CD4-positive, alpha-beta memory T cell (primary cell): ENCODE measurements around the gene PASD1. TPM values are rescaled to one million over a fixed set of nuclear protein-coding genes. Genes with fewer than 3 reads are reported as not detected.

Experiments
- CTCF ChIA-PET: fragments of 350-600 bp; sonication (Branson Sonifier 250); formaldehyde crosslinking; loops from one replicate; lab custom pipeline; 2021; ENCODE audit warnings: inconsistent platforms; ENCODE audit not compliant: partially characterized antibody; lab: Charles Lee
- POLR2A ChIA-PET: fragments of 350-600 bp; sonication (Branson Sonifier 250); formaldehyde crosslinking; loops from one replicate; lab custom pipeline; 2021; ENCODE audit not compliant: partially characterized antibody; lab: Charles Lee
- DNase-seq, 5 donors: peaks; one replicate each; pipeline versions ENCODE4 v3.0.0 to v3.0.0-alpha.2; 2020 to 2022; ENCODE audit warnings: mixed read lengths in 1 of 5
- H3K27ac ChIP-seq: one replicate; pipeline ENCODE4 v1.7.0; 2013; ENCODE audit warnings: low read depth, low read length
- H3K27me3 ChIP-seq: 2 replicates; pipeline ENCODE4 v1.7.0; 2013; ENCODE audit warnings: mild to moderate bottlenecking, low read length, moderate library complexity; ENCODE audit not compliant: insufficient read depth
- H3K36me3 ChIP-seq: 2 replicates; pipeline ENCODE4 v1.7.0; 2013; ENCODE audit warnings: mild to moderate bottlenecking, low read length, moderate library complexity; ENCODE audit not compliant: insufficient read depth
- H3K4me1 ChIP-seq: 2 replicates; pipeline ENCODE4 v1.7.0; 2013; ENCODE audit warnings: mild to moderate bottlenecking, low read length, moderate library complexity; ENCODE audit not compliant: insufficient read depth
- H3K4me3 ChIP-seq, 2 donors: one replicate each; pipeline ENCODE4 v1.7.0; 2013; ENCODE audit warnings: low read length in 2 of 2, mild to moderate bottlenecking in 1 of 2
- H3K9me3 ChIP-seq, 2 donors: one replicate each; pipeline ENCODE4 v1.7.0; 2013; ENCODE audit warnings: low read length in 2 of 2, control low read depth in 1 of 2; ENCODE audit not compliant: control insufficient read depth in 1 of 2
- H3K27ac Mint-ChIP-seq, 7 donors: one replicate each; pipeline ENCODE4 v1.8.0; 2020 to 2021; ENCODE audit warnings: mixed read lengths in 7 of 7, mild to moderate bottlenecking in 6 of 7, inconsistent platforms in 3 of 7, moderate library complexity in 3 of 7
- H3K27me3 Mint-ChIP-seq, 2 donors: one replicate each; pipeline ENCODE4 v1.8.0; 2020 to 2021; ENCODE audit warnings: mixed read lengths in 2 of 2
- H3K36me3 Mint-ChIP-seq, 2 donors: one replicate each; pipeline ENCODE4 v1.8.0; 2020 to 2021; ENCODE audit warnings: mixed read lengths in 2 of 2, inconsistent platforms in 1 of 2, mild to moderate bottlenecking in 1 of 2
- H3K4me1 Mint-ChIP-seq, 4 donors: one replicate each; pipeline ENCODE4 v1.8.0; 2020 to 2021; ENCODE audit warnings: mixed read lengths in 4 of 4, mild to moderate bottlenecking in 1 of 4
- H3K4me3 Mint-ChIP-seq, 8 donors: one replicate each; pipeline ENCODE4 v1.8.0; 2020 to 2021; ENCODE audit warnings: mixed read lengths in 8 of 8, mild to moderate bottlenecking in 7 of 8, moderate library complexity in 6 of 8, inconsistent platforms in 3 of 8
- H3K9me3 Mint-ChIP-seq, 8 donors: one replicate each; pipeline ENCODE4 v1.8.0; 2020 to 2021; ENCODE audit warnings: mixed read lengths in 8 of 8, mild to moderate bottlenecking in 5 of 8, inconsistent platforms in 3 of 8, moderate library complexity in 1 of 8
- intact Hi-C: fragments of 100-400 bp; cut with micrococcal nuclease; formaldehyde crosslinking; loops from one replicate; pipeline ENCODE4 v1.15.1; 2023
- polyA plus RNA-seq, 2 donors: library from polyadenylated mRNA; unstranded; fragments of 300-500 nt; fragmentation: Illumina TruSeq; gene quantifications; one replicate each; pipeline ENCODE4 v1.2.3, GENCODE V29; 2021
- total RNA-seq, 2 experiments: library from RNA; stranded (reverse); gene quantifications; one replicate each; pipeline ENCODE4 v1.2.3, GENCODE V29; 2021

The PASD1 gene
- total and polyA plus RNA-seq, 4 experiments from 2014 or later: not detected

GRCh38 chrX:151710457-151710856 is 147.0 kb downstream of the PASD1 start:
- Histone ChIP-seq H3K9me3 (no peaks in the 10 kb centered on the region), H3K36me3 (no peaks in the 10 kb centered on the region), H3K4me1 (no peaks in the 10 kb centered on the region), H3K27ac (no peak overlapping the region), H3K4me3 (no peak overlapping the region), H3K27me3 (no peaks in the 10 kb centered on the region)
- intact Hi-C loops: no loop called here
- Mint-ChIP-seq H3K4me1 (no peaks in the 10 kb centered on the region), H3K27me3 (no peaks in the 10 kb centered on the region), H3K4me3 (no peak overlapping the region), H3K27ac (no peak overlapping the region), H3K36me3 (no peaks in the 10 kb centered on the region), H3K9me3 (no peaks in the 10 kb centered on the region)
- POLR2A ChIA-PET: no interaction called here
- CTCF ChIA-PET: no interaction called here
- no peak for DNase-seq

- Mint-ChIP-seq H3K4me1 (no peaks in the 10 kb centered on the region), H3K4me3 (no peak overlapping the region), H3K36me3 (no peaks in the 10 kb centered on the region), H3K9me3 (no peaks in the 10 kb centered on the region), H3K27me3 (no peaks in the 10 kb centered on the region), H3K27ac (no peak overlapping the region)
- ChIA-PET POLR2A (no interaction called here), CTCF (no interaction called here)
- no peaks in the 10 kb centered on the region for H3K9me3 ChIP-seq
- H3K27me3 ChIP-seq: no peaks in the 10 kb centered on the region
- H3K4me3 ChIP-seq: no peak overlapping the region
- intact Hi-C loops: no loop called here
- no peak for DNase-seq
- no peaks in the 10 kb centered on the region for H3K4me1 ChIP-seq
- H3K36me3 ChIP-seq: no peaks in the 10 kb centered on the region
- no peak overlapping the region for H3K27ac ChIP-seq
Measured at GRCh38 chrX:151711154-151711553, 147.7 kb downstream of the PASD1 start.

- Mint-ChIP-seq H3K27ac (no peak overlapping the region), H3K27me3 (peaks cover 0 to 1% of the 10 kb centered on the region in 2 donors), H3K4me3 (no peak overlapping the region), H3K4me1 (no peaks in the 10 kb centered on the region), H3K36me3 (no peaks in the 10 kb centered on the region), H3K9me3 (no peaks in the 10 kb centered on the region)
- Histone ChIP-seq H3K9me3 (no peaks in the 10 kb centered on the region), H3K27me3 (no peaks in the 10 kb centered on the region), H3K4me1 (no peaks in the 10 kb centered on the region), H3K36me3 (no peaks in the 10 kb centered on the region), H3K4me3 (no peak overlapping the region), H3K27ac (no peak overlapping the region)
- DNase-seq: no peak
- intact Hi-C loops: no loop called here
- ChIA-PET POLR2A (no interaction called here), CTCF (no interaction called here)
Measured at GRCh38 chrX:151711787-151712186, 148.3 kb downstream of the PASD1 start.

- Histone ChIP-seq H3K4me3 (no peak overlapping the region), H3K4me1 (no peaks in the 10 kb centered on the region), H3K36me3 (no peaks in the 10 kb centered on the region), H3K9me3 (no peaks in the 10 kb centered on the region), H3K27me3 (no peaks in the 10 kb centered on the region), H3K27ac (no peak overlapping the region)
- Mint-ChIP-seq H3K27ac (no peak overlapping the region), H3K9me3 (no peaks in the 10 kb centered on the region), H3K36me3 (no peaks in the 10 kb centered on the region), H3K4me1 (no peaks in the 10 kb centered on the region), H3K4me3 (no peak overlapping the region), H3K27me3 (peaks cover 0 to 3% of the 10 kb centered on the region in 2 donors)
- CTCF ChIA-PET: no interaction called here
- no peak for DNase-seq
- POLR2A ChIA-PET: no interaction called here
- intact Hi-C loops: no loop called here
Measured at GRCh38 chrX:151712253-151712652, 148.8 kb downstream of the PASD1 start.

GRCh38 chrX:151713849-151714248 is 150.4 kb downstream of the PASD1 start:
- ChIA-PET CTCF (no interaction called here), POLR2A (no interaction called here)
- Mint-ChIP-seq H3K36me3 (no peaks in the 10 kb centered on the region), H3K27me3 (peaks cover 0 to 4% of the 10 kb centered on the region in 2 donors), H3K9me3 (no peaks in the 10 kb centered on the region), H3K4me3 (no peak overlapping the region), H3K27ac (no peak overlapping the region), H3K4me1 (no peaks in the 10 kb centered on the region)
- Histone ChIP-seq H3K36me3 (no peaks in the 10 kb centered on the region), H3K27me3 (no peaks in the 10 kb centered on the region), H3K4me3 (no peak overlapping the region), H3K9me3 (no peaks in the 10 kb centered on the region), H3K27ac (no peak overlapping the region), H3K4me1 (no peaks in the 10 kb centered on the region)
- no peak for DNase-seq
- intact Hi-C loops: no loop called here

GRCh38 chrX:151714362-151714761 is 150.9 kb downstream of the PASD1 start:
- Histone ChIP-seq H3K27me3 (no peaks in the 10 kb centered on the region), H3K36me3 (no peaks in the 10 kb centered on the region), H3K4me1 (no peaks in the 10 kb centered on the region), H3K4me3 (no peak overlapping the region), H3K27ac (no peak overlapping the region), H3K9me3 (no peaks in the 10 kb centered on the region)
- intact Hi-C loops: no loop called here
- Mint-ChIP-seq H3K9me3 (no peaks in the 10 kb centered on the region), H3K27me3 (peaks cover 0 to 4% of the 10 kb centered on the region in 2 donors), H3K27ac (no peak overlapping the region), H3K4me3 (no peak overlapping the region), H3K36me3 (no peaks in the 10 kb centered on the region), H3K4me1 (no peaks in the 10 kb centered on the region)
- ChIA-PET CTCF (no interaction called here), POLR2A (no interaction called here)
- no peak for DNase-seq

- H3K9me3 ChIP-seq: no peaks in the 10 kb centered on the region
- no peak for DNase-seq
- H3K4me3 ChIP-seq: no peak within 1 kb of the TSS
- no peak within 1 kb of the TSS for H3K27ac ChIP-seq
- intact Hi-C loops: no loop called here
- H3K4me1 Mint-ChIP-seq: no peaks in the 10 kb centered on the region
- H3K36me3 ChIP-seq: no peaks in the 10 kb centered on the region
- no peaks in the 10 kb centered on the region for H3K4me1 ChIP-seq
- peaks cover 0 to 4% of the 10 kb centered on the region in 2 donors for H3K27me3 Mint-ChIP-seq
- no peaks in the 10 kb centered on the region for H3K9me3 Mint-ChIP-seq
- no peaks in the 10 kb centered on the region for H3K36me3 Mint-ChIP-seq
- CTCF ChIA-PET: no interaction called here
- H3K27me3 ChIP-seq: no peaks in the 10 kb centered on the region
- POLR2A ChIA-PET: no interaction called here
- H3K27ac Mint-ChIP-seq: no peak within 1 kb of the TSS
- no peak within 1 kb of the TSS for H3K4me3 Mint-ChIP-seq
Measured at GRCh38 chrX:151715752-151716151, 152.3 kb downstream of the PASD1 start, which contains the start of gene FATE1. Gene FATE1, plus strand, starts transcription at chrX:151716035. Its CDS starts 85 bp downstream, at chrX:151716120.
